Duodenal mucosa (tissue), 2 donors: ENCODE data around the gene IL27RA.

ENCODE experiments used
- H3K27ac ChIP-seq: one replicate; pipeline ENCODE4 v1.7.0; 2013; ENCODE audit warnings: low read depth, low read length
- H3K27me3 ChIP-seq, 2 donors: one replicate each; pipeline ENCODE4 v1.7.0; 2013; ENCODE audit warnings: low read length in 2 of 2, control low read depth in 1 of 2; ENCODE audit not compliant: insufficient read depth in 2 of 2, control insufficient read depth in 1 of 2
- H3K36me3 ChIP-seq, 2 donors: one replicate each; pipeline ENCODE4 v1.7.0; 2013; ENCODE audit warnings: low read length in 2 of 2, control low read depth in 1 of 2; ENCODE audit not compliant: insufficient read depth in 2 of 2, control insufficient read depth in 1 of 2
- H3K4me1 ChIP-seq, 2 donors: one replicate each; pipeline ENCODE4 v1.7.0; 2013; ENCODE audit warnings: low read length in 2 of 2, control low read depth in 1 of 2; ENCODE audit not compliant: insufficient read depth in 2 of 2, control insufficient read depth in 1 of 2
- H3K4me3 ChIP-seq, 2 donors: one replicate each; pipeline ENCODE4 v1.7.0; 2013; ENCODE audit warnings: low read length in 2 of 2, low read depth in 1 of 2
- H3K9ac ChIP-seq, 2 donors: one replicate each; pipeline ENCODE4 v1.7.0; 2013; ENCODE audit warnings: low read length in 2 of 2, low read depth in 1 of 2
- H3K9me3 ChIP-seq, 2 donors: one replicate each; pipeline ENCODE4 v1.7.0; 2013; ENCODE audit warnings: low read length in 2 of 2, control low read depth in 1 of 2; ENCODE audit not compliant: control insufficient read depth in 1 of 2

IL27RA gene

GRCh38 chr19:14073261-14073924 is 41.8 kb downstream of the IL27RA start:
- Histone ChIP-seq H3K27ac (peak overlapping the region; percentile 97), H3K9ac (peak overlapping the region; percentile 94 to 98), H3K4me3 (peak overlapping the region; percentile 78 to 97), H3K36me3 (no peaks in the 10 kb centered on the region), H3K9me3 (no peaks in the 10 kb centered on the region), H3K4me1 (peaks cover 3 to 27% of the 10 kb centered on the region in 2 donors), H3K27me3 (no peaks in the 10 kb centered on the region)

DNA sequence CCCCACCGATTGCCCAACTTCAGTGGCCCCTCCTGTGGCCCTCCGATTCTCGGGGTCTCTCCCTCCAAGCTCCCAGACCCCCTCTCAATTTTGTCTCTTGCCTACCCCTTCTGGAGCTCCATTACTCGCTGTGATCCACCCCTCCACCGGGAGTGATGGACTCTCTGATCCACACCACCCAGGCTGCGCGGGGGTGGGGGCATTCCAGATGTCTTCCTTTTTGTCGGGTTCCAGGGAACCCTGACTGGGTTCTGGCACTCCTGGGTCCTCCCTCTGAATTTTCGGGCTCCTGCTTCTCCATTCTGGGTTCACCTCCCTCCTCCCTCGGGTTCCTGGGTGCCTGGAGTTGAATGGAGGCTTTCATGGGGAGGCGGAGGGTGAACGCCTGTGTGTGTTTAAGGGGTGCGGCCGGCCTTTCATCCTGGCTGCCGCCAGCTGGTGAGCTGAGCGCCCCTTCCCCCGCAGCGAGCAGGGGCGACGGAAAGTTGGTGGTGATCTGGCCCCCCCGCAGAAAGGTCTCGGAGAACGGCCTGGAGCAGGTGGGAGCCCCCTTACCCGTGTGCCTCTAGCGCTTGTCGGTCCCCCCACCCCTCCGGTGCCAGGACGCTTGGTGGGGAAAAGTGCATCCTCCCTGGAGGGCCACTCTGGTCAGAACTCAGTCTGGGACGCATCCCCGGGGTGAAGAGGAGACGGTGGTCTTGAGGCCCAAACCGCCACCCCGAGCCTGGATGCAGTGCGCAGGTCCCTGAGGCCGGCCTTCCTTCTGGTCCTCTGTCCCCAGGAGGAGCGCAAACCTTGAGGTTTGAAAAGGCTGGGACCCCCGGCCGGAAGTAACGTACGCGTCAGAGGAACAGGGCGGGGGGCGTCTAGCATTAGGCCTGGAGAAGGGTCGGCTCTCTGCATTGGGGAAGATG is 42.6 kb downstream of the IL27RA start:
- Histone ChIP-seq H3K36me3 (no peaks in the 10 kb centered on the region), H3K27ac (peak overlapping the region; percentile 93), H3K4me1 (peaks cover 3 to 27% of the 10 kb centered on the region in 2 donors), H3K9ac (peak overlapping the region; percentile 94 to 98), H3K27me3 (no peaks in the 10 kb centered on the region), H3K9me3 (no peaks in the 10 kb centered on the region), H3K4me3 (peak overlapping the region; percentile 67 to 97)

- peaks cover 10 to 33% of the 10 kb centered on the region in 2 donors for H3K4me1 ChIP-seq
- H3K27ac ChIP-seq: no peak overlapping the region
These were observed 46.8 kb downstream of the IL27RA start for GRCh38 chr19:14078411-14078810.

GRCh38 chr19:14080887-14081796 is 49.6 kb downstream of the IL27RA start:
- peak overlapping the region; percentile 93 to 96 for H3K9ac ChIP-seq
- peak overlapping the region; percentile 87 to 90 for H3K4me3 ChIP-seq
- H3K27me3 ChIP-seq: no peaks in the 10 kb centered on the region
- peaks cover 10 to 19% of the 10 kb centered on the region in 2 donors for H3K4me1 ChIP-seq
- peak overlapping the region; percentile 88 for H3K27ac ChIP-seq
- H3K36me3 ChIP-seq: no peaks in the 10 kb centered on the region
- H3K9me3 ChIP-seq: no peaks in the 10 kb centered on the region

More at GRCh38 chr19:14078411-14078810, 46.8 kb downstream of the IL27RA start:
- Histone ChIP-seq H3K9ac (no peak overlapping the region), H3K4me3 (no peak overlapping the region), H3K36me3 (no peaks in the 10 kb centered on the region), H3K27me3 (no peaks in the 10 kb centered on the region), H3K9me3 (no peaks in the 10 kb centered on the region)

- Histone ChIP-seq H3K27ac (peak overlapping the region; percentile 63), H3K36me3 (no peaks in the 10 kb centered on the region), H3K9ac (peak overlapping the region; percentile 93 to 96), H3K4me1 (peaks cover 10 to 19% of the 10 kb centered on the region in 2 donors), H3K4me3 (peak overlapping the region; percentile 76 to 90), H3K9me3 (no peaks in the 10 kb centered on the region), H3K27me3 (no peaks in the 10 kb centered on the region)
These were observed 50.5 kb downstream of the IL27RA start for GRCh38 chr19:14081797-14082674.

- peak overlapping the region; percentile 93 to 96 for H3K9ac ChIP-seq
- H3K4me3 ChIP-seq: peak overlapping the region in 1 of 2 donors; percentile 76
- H3K27ac ChIP-seq: no peak overlapping the region
- no peaks in the 10 kb centered on the region for H3K27me3 ChIP-seq
- H3K9me3 ChIP-seq: no peaks in the 10 kb centered on the region
- H3K36me3 ChIP-seq: no peaks in the 10 kb centered on the region
- H3K4me1 ChIP-seq: peaks cover 10 to 19% of the 10 kb centered on the region in 2 donors
These were observed 51.1 kb downstream of the IL27RA start for GRCh38 chr19:14082675-14082960.

GRCh38 chr19:14085309-14085995 is 53.9 kb downstream of the IL27RA start, which contains the start of gene C19orf67:
C19orf67 (minus strand) TSS chr19:14085783; CDS start chr19:14085627, 156 bp downstream.
- no peak within 1 kb of the TSS for H3K4me3 ChIP-seq
- peaks cover 10 to 19% of the 10 kb centered on the region in 2 donors for H3K4me1 ChIP-seq
- H3K27me3 ChIP-seq: no peaks in the 10 kb centered on the region
- H3K36me3 ChIP-seq: peaks cover 7 to 10% of the 10 kb centered on the region in 2 donors
- no peaks in the 10 kb centered on the region for H3K9me3 ChIP-seq
- H3K27ac ChIP-seq: no peak within 1 kb of the TSS
- H3K9ac ChIP-seq: no peak within 1 kb of the TSS

GRCh38 chr19:14086098-14086497 is 54.5 kb downstream of the IL27RA start:
- Histone ChIP-seq H3K4me3 (no peak overlapping the region), H3K27me3 (no peaks in the 10 kb centered on the region), H3K4me1 (peaks cover 10 to 16% of the 10 kb centered on the region in 2 donors), H3K36me3 (peaks cover 7 to 10% of the 10 kb centered on the region in 2 donors), H3K9ac (no peak overlapping the region), H3K27ac (no peak overlapping the region), H3K9me3 (no peaks in the 10 kb centered on the region)
